Loucy (cell line): ENCODE results near the gene ZCCHC24.

Experiments used
- H2AFZ ChIP-seq: fragments of 200-600 bp; sonication (generic); 2 replicates; pipeline ENCODE4 v1.6.0; 2016; ENCODE audit warnings: antibody characterized with exemption, mild to moderate bottlenecking, low read length, moderate library complexity
- H3F3A ChIP-seq: fragments of 200-600 bp; 2 replicates; pipeline ENCODE4 v1.6.0; 2016; ENCODE audit warnings: antibody characterized with exemption, low read depth, mild to moderate bottlenecking
- H3K27me3 ChIP-seq: fragments of 200-600 bp; sonication (generic); 2 replicates; pipeline ENCODE4 v1.6.1; 2014; ENCODE audit warnings: low read length, mild to moderate bottlenecking; ENCODE audit not compliant: insufficient read depth, poor library complexity, severe bottlenecking
- H3K36me3 ChIP-seq: fragments of 200-600 bp; sonication (generic); 2 replicates; pipeline ENCODE4 v1.6.1; 2016; ENCODE audit warnings: low read length; ENCODE audit not compliant: insufficient read depth
- H3K4me1 ChIP-seq: fragments of 200-600 bp; sonication (generic); 2 replicates; pipeline ENCODE4 v1.5.1; 2014; ENCODE audit warnings: low read length, mild to moderate bottlenecking; ENCODE audit not compliant: insufficient read depth, poor library complexity, severe bottlenecking
- H3K4me2 ChIP-seq: fragments of 200-600 bp; sonication (generic); 2 replicates; pipeline ENCODE4 v1.6.0; 2014; ENCODE audit warnings: antibody characterized with exemption, low read length, low read depth, mild to moderate bottlenecking; ENCODE audit not compliant: poor library complexity, severe bottlenecking
- H3K4me3 ChIP-seq: fragments of 200-600 bp; sonication (generic); 2 replicates; pipeline ENCODE4 v1.5.1; 2014; ENCODE audit warnings: low read length, mild to moderate bottlenecking, mixed read lengths; ENCODE audit not compliant: poor library complexity, severe bottlenecking
- H3K79me2 ChIP-seq: fragments of 200-600 bp; sonication (generic); 2 replicates; pipeline ENCODE4 v1.6.1; 2014; ENCODE audit warnings: low read length; ENCODE audit not compliant: insufficient read depth
- H3K9ac ChIP-seq: fragments of 200-600 bp; sonication (generic); 2 replicates; pipeline ENCODE4 v1.6.0; 2014; ENCODE audit warnings: mild to moderate bottlenecking, low read depth, low read length, moderate library complexity; ENCODE audit not compliant: poor library complexity, severe bottlenecking
- H3K9me2 ChIP-seq: fragments of 200-600 bp; sonication (generic); replicated peaks from 2 replicates; pipeline ENCODE4 v1.6.1; 2016; ENCODE audit warnings: low read depth, low read length, mixed read lengths
- H3K9me3 ChIP-seq: fragments of 200-600 bp; sonication (generic); 2 replicates; pipeline ENCODE4 v1.6.1; 2014; ENCODE audit warnings: mild to moderate bottlenecking, antibody characterized with exemption, low read length, low read depth; ENCODE audit not compliant: insufficient read depth
- H4K20me1 ChIP-seq: fragments of 200-600 bp; sonication (generic); 2 replicates; pipeline ENCODE4 v1.6.0; 2014; ENCODE audit warnings: antibody characterized with exemption, low read length, mild to moderate bottlenecking; ENCODE audit not compliant: insufficient read depth, poor library complexity, severe bottlenecking
- EZH2phosphoT487 ChIP-seq: fragments of 200-600 bp; IDR thresholded peaks from 2 replicates; pipeline ENCODE4 v1.6.1; 2018; ENCODE audit warnings: antibody characterized with exemption, mild to moderate bottlenecking, moderate library complexity, borderline replicate concordance
- TF ChIP-seq, protein P1 (sequence below): fragments of 200-600 bp; sonication (generic); conservative IDR thresholded peaks from 2 replicates; pipeline ENCODE4 v1.5.1; 2014; ENCODE audit warnings: mild to moderate bottlenecking, antibody characterized with exemption, low read length

The ZCCHC24 gene

GRCh38 chr10:79345241-79346011 lies 100.0 kb downstream of the ZCCHC24 start:
- Histone ChIP-seq H3K4me3 (no peak overlapping the region), H3K9me3 (no peaks in the 10 kb centered on the region), H3K4me2 (no peak overlapping the region), H2AFZ (no peak overlapping the region), H3K4me1 (peaks cover 44% of the 10 kb centered on the region), H3K36me3 (peaks cover 12% of the 10 kb centered on the region), H3K9me2 (no peaks in the 10 kb centered on the region), H3K9ac (peak overlapping the region; percentile 22), H4K20me1 (peaks cover 27% of the 10 kb centered on the region), H3K27me3 (peaks cover 4% of the 10 kb centered on the region), H3K79me2 (peaks cover 41% of the 10 kb centered on the region), H3F3A (no peaks in the 10 kb centered on the region)
- TF ChIP-seq EZH2phosphoT487, result no peak
- TF ChIP-seq, protein P1, sequence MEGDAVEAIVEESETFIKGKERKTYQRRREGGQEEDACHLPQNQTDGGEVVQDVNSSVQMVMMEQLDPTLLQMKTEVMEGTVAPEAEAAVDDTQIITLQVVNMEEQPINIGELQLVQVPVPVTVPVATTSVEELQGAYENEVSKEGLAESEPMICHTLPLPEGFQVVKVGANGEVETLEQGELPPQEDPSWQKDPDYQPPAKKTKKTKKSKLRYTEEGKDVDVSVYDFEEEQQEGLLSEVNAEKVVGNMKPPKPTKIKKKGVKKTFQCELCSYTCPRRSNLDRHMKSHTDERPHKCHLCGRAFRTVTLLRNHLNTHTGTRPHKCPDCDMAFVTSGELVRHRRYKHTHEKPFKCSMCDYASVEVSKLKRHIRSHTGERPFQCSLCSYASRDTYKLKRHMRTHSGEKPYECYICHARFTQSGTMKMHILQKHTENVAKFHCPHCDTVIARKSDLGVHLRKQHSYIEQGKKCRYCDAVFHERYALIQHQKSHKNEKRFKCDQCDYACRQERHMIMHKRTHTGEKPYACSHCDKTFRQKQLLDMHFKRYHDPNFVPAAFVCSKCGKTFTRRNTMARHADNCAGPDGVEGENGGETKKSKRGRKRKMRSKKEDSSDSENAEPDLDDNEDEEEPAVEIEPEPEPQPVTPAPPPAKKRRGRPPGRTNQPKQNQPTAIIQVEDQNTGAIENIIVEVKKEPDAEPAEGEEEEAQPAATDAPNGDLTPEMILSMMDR, result no peak

GRCh38 chr10:79344502-79345195 lies 100.8 kb downstream of the ZCCHC24 start:
- Histone ChIP-seq H3K79me2 (peaks cover 33% of the 10 kb centered on the region), H3K36me3 (peaks cover 4% of the 10 kb centered on the region; the same call in 1 of the 2 replicates), H3K9me3 (no peaks in the 10 kb centered on the region), H3K9ac (no peak overlapping the region), H3F3A (no peaks in the 10 kb centered on the region), H3K4me3 (no peak overlapping the region), H3K4me2 (no peak overlapping the region), H4K20me1 (peaks cover 19% of the 10 kb centered on the region), H2AFZ (no peak overlapping the region), H3K27me3 (peaks cover 4% of the 10 kb centered on the region), H3K9me2 (no peaks in the 10 kb centered on the region), H3K4me1 (peaks cover 36% of the 10 kb centered on the region)
- TF ChIP-seq, protein P1, result no peak
- no peak for TF ChIP-seq EZH2phosphoT487

GRCh38 chr10:79342811-79343561 lies 102.4 kb downstream of the ZCCHC24 start:
- TF ChIP-seq, protein P1, result no peak
- TF ChIP-seq EZH2phosphoT487, result no peak
- Histone ChIP-seq H3F3A (no peaks in the 10 kb centered on the region), H3K4me3 (no peak overlapping the region), H3K9ac (no peak overlapping the region), H3K4me1 (peaks cover 20% of the 10 kb centered on the region), H3K4me2 (no peak overlapping the region), H3K79me2 (peaks cover 16% of the 10 kb centered on the region), H2AFZ (no peak overlapping the region), H3K9me3 (no peaks in the 10 kb centered on the region), H3K36me3 (no peaks in the 10 kb centered on the region), H3K9me2 (no peaks in the 10 kb centered on the region), H3K27me3 (peaks cover 4% of the 10 kb centered on the region), H4K20me1 (peaks cover 3% of the 10 kb centered on the region)
